Right kidney (tissue), 1 donor: Measurements from ENCODE around the gene CPS1.

Experiments used
- DNase-seq: peaks from one replicate; pipeline ENCODE4 v3.0.0-alpha.2; 2016

Gene CPS1

GRCh38 chr2:210546424-210547208, 9.8 kb upstream of the CPS1 start:
- no peak for DNase-seq

- DNase-seq: no peak
Measured at GRCh38 chr2:210548031-210548430, 8.4 kb upstream of the CPS1 start.

DNA sequence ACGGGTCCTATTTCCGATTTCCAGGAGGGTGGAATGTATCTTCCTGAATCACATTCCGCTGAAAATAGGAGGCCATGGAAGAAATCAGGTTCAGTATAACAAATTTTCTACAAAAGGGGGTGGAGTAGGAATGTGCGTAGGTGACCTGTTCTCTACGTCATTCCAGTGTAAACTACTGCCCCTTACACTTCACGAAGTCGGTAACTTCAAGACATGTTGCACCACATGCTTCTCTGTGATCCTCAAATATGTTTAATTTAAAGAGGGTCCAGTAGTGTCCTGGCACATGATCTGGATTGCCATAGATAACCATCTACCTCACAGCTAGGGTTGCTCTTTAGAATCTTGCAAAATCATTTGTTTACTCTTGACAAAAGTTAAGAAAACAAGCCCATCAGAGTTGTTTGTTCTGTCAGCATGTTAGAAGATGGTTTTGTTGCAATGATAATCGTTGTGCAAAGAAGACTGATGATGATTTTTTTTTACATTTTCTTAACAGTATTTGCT, 7.5 kb upstream of the CPS1 start:
- DNase-seq: no peak

DNA sequence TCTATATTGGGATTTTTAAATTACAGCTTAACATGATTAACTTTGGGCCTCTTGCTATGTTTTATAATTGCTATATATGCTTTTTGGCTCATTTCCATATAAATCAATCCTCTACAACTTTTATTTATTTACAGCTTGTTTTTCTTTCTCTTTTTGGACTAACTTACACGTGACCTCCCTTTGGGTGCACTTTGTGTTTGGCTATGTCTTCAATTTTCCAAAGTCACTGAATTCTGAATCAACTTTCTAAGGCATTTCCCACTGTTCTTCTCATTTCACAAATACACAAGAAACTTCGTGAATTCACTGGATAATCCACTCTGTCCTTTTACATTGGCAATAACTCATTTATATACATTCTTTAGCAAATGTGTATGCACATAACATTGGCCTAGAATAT, 5.4 kb upstream of the CPS1 start:
- DNase-seq: no peak

DNA sequence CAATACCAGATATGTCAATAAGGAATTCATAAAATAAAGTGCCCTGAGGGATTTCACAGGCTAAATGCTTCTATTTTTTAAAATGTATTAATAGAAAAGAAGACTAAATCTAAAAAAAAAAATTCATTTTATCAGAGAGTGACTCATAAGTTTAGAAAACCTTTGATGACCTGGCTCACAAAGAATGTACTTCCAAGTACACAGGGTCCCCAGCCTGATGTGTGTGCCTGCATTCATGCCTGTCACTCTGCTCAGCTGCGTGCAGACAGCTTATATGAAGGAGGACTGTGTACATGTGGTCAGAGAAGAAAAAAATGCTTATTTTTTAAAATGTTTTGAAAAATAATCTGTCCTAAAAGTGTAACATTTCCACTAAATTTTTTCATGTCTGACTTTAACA, 3.0 kb upstream of the CPS1 start:
- no peak for DNase-seq

GRCh38 chr2:210555555-210555954, 844 bp upstream of the CPS1 start:
- no peak for DNase-seq

GRCh38 chr2:210557721-210558120, 1.3 kb downstream of the CPS1 start:
- DNase-seq: no peak

DNA sequence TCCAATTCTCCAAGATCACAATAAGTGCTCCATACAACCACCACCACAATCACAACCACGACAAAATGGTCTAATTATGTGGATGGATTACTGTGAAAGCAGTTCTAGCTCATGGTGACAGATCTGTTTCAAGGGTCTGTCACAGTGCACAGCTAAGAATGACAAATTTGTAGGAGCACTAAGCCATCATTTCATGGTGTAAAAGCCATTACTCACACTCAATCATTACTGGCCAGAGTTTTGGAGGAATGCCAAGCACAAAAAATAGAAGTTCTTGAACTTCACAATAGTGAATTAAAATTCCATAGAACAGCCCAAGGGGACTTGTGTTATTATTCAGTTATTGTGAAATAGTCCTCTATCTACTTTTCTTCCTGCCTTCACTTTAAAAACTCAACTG, 2.3 kb downstream of the CPS1 start:
- DNase-seq: no peak

- no peak for DNase-seq
Measured at GRCh38 chr2:210559182-210559581, 2.8 kb downstream of the CPS1 start.

DNA sequence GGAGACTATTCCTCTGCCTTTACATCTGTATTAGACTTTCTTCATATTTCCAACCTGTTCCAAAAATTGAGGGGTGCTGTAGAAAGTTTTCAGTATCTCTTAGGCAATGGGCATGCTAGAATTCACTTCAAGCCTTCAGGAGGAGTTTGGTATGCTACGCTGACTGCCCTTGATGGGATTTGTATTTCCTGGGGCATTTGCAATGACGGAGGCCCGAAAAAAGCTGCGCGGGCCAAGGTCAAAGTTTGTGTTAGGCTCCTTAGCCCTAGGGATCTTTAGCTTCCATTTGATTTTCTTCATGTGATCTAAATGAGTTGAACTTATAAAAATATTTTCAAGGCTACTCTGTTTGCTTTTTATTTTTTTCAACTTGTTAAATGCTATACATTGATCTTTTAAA, 5.1 kb downstream of the CPS1 start:
- DNase-seq: no peak

DNA sequence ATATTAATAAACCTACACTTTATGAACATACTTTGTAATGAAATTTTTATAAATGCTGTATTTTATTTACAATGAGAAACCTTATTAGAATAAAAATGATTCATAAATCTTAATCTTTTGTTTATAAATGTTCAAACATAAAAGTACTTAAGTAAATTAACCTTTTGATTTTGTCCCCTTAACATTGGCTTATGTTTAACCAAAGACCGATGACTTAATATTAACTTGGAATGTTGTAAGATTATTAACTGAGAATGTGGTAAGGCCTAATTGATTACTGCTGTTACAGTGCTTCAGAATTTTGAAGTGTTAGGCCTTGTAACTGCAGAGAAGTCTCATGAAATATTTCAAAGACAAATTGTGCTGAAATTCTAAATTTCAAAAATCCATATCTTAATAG, 5.7 kb downstream of the CPS1 start:
- DNase-seq: no peak

GRCh38 chr2:210562502-210563080, 6.2 kb downstream of the CPS1 start:
- DNase-seq: no peak

- no peak for DNase-seq
Measured at GRCh38 chr2:210567279-210567678, 10.9 kb downstream of the CPS1 start.

DNA sequence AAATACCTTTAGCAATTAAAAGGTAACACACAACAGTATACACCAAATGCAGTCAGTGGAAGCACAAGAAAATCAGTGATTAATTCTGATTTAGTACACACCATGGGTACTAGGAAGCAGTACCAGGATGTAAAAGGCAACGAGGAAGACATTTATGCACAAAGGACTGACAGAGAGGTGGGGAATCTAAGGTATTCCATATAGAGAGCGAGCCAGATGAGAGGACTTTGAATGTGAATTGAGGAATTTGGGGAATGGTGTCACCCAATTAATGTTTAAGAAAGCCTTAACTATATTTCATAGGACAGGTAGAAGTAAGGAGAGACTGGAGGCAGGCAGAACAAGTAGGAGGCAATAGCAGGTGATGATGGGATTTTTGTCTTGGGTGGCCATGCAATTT, 11.7 kb downstream of the CPS1 start:
- no peak for DNase-seq

DNA sequence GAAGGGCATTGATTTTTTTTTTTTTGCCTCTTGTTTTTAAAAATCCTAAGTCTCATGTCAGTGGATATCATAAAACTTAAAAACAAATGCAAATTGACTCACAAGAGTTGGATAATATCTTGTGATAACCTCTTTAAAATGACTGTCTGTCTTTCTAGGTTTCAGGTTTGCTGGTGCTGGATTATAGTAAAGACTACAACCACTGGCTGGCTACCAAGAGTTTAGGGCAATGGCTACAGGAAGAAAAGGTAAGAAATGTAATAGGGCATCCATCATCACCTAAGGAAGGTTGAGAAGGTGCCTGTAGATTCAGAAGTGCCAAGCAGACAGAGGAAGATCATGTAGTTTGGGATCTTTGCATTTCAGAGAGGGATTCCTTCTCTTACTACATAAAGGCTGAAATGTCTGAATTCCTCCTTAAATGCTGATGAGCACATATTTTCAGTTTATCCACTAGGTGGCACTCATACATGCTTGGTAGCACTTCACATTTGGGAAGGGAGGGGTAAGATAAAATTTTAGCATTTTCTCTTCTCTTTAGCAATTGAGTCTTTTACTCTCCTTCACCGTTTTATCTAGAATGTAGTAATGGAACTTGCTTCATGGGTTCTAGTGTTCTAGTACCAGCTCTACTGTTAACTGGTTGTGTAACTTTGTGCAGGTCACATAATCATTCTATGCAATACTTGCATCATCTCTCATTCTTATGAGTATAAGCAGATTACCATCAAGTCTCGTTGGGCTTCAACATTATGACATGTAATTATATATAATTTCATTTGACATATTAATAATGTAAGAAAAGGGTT, 21.1 kb downstream of the CPS1 start:
- peak; percentile 32 for DNase-seq

- no peak for DNase-seq
Measured at GRCh38 chr2:210584834-210585233, 28.4 kb downstream of the CPS1 start.

DNA sequence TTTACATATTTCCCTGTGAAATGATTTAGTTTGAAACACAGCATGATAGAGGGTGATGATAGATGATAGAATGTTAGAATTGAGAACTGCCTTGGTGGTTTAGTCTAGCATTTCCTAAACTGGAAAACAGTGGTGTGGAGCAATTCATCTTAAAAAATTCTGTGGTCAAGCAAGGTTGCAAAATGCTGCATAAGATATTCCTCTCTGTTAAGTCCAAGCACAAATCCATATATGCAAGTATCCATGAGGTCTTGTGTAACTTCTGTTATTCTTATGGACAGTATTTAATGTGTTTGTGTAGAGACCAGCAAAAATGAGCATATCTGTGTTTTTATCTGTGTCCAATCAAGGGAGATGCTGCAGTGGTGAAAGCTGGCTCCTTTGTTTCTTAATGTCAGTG, 30.0 kb downstream of the CPS1 start:
- DNase-seq: no peak

- no peak for DNase-seq
Measured at GRCh38 chr2:210591663-210592062, 35.3 kb downstream of the CPS1 start.

DNA sequence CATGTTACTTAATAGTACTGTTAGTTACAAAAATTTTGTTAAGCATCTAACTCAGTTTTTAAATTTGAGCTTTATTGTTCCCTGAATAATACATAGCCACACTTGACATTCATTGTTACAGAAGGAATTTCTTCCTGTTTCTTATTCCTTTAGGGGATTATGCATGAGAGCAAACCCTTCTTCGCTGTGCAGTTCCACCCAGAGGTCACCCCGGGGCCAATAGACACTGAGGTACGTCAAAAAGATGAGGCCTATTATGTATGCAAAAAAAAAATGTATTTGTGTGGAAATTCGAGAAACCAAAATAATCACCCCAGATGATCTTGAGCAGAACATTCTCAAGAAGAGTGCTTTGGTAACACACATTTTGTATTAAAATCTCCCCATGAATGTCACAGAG, 36.3 kb downstream of the CPS1 start:
- DNase-seq: no peak

DNA sequence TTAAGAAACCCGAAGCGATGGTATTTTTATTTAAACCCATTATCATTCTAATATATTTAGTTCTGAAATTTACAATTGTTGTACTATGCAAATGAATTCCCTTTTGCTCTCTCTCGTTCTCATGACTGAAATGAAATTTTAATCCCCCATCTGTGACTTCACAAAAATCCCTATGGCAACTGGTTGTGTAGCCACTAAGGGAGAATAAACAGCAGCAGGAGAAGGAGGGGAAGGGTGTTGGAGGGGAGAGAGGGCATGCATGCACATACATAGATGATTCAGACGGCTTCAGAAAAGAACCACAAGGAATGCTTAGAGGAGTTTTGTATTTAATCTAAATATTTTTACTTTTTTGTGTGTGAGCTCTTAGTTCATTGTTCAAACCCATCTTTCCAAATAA, 36.8 kb downstream of the CPS1 start:
- DNase-seq: no peak

GRCh38 chr2:210598219-210598618, 41.8 kb downstream of the CPS1 start:
- no peak for DNase-seq

DNA sequence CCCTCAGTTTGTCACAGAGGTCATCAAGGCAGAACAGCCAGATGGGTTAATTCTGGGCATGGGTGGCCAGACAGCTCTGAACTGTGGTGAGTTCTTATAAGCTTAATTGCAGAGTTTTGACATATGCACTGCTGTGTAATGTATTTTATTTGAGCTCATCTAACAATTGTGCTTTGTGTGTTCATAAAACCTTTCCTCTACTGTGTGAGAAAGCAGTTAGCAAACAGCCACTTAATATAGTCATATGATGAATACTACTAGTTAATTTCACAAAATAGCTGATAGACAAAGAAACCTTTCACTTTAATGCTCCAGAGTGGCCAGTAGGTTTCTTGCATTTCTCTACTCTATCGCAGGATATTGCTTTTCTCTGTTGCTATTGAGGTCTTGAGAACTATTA, 43.1 kb downstream of the CPS1 start:
- no peak for DNase-seq

GRCh38 chr2:210604666-210605065, 48.3 kb downstream of the CPS1 start:
- DNase-seq: no peak
